OCI-LY7 (cell line): ENCODE measurements around the gene RPA1. TPM values are rescaled to one million over a fixed set of nuclear protein-coding genes. Genes with fewer than 3 reads are reported as not detected.
"Not testable (repeated sequence)": the region's sequence is repeated elsewhere in the genome, so short reads cannot be mapped to it uniquely, and the experiment has no call there.

Experiments
- BruUV-seq: library from RNA; stranded (reverse); fragments of 400-500 nt; replicated peaks from 2 replicates; lab custom pipeline; 2021; lab: Mats Ljungman, UMichigan
- CTCF ChIA-PET: fragments of 300-600 bp; sonication (Branson Sonifier 250); formaldehyde crosslinking; loops from one replicate; lab custom pipeline; 2022; ENCODE audit warnings: antibody characterized with exemption; ENCODE audit not compliant: unreplicated experiment; lab: Charles Lee
- POLR2A ChIA-PET: fragments of 300-600 bp; sonication (Branson Sonifier 250); formaldehyde crosslinking; loops from one replicate; lab custom pipeline; 2022; ENCODE audit warnings: antibody characterized with exemption; lab: Charles Lee
- DNase-seq: peaks from one replicate; pipeline ENCODE4 v3.0.0-alpha.2; 2015; ENCODE audit warnings: low spot score
- H2AFZ ChIP-seq: fragments of 200-600 bp; sonication (generic), shearing (Covaris generic); 2 replicates; pipeline ENCODE4 v1.6.1; 2014; ENCODE audit warnings: mild to moderate bottlenecking, antibody characterized with exemption, low read length, moderate library complexity
- H3K27ac ChIP-seq: fragments of 200-600 bp; sonication (generic); 2 replicates; pipeline ENCODE4 v1.5.1; 2014; ENCODE audit warnings: mixed run types, low read depth, mild to moderate bottlenecking, moderate library complexity, low read length, inconsistent platforms; ENCODE audit not compliant: poor library complexity, severe bottlenecking
- H3K36me3 ChIP-seq: fragments of 200-600 bp; sonication (generic); 2 replicates; pipeline ENCODE4 v1.6.1; 2014; ENCODE audit warnings: mild to moderate bottlenecking, antibody characterized with exemption, low read length, moderate library complexity, mixed read lengths; ENCODE audit not compliant: insufficient read depth
- H3K4me1 ChIP-seq: fragments of 200-600 bp; sonication (generic); 2 replicates; pipeline ENCODE4 v1.5.1; 2014; ENCODE audit warnings: mild to moderate bottlenecking, low read length; ENCODE audit not compliant: insufficient read depth, poor library complexity, severe bottlenecking
- H3K4me2 ChIP-seq: fragments of 200-600 bp; sonication (generic); 2 replicates; pipeline ENCODE4 v1.6.1; 2014; ENCODE audit warnings: mild to moderate bottlenecking, low read length
- H3K4me3 ChIP-seq: fragments of 200-600 bp; sonication (generic); 2 replicates; pipeline ENCODE4 v1.5.1; 2014; ENCODE audit warnings: mild to moderate bottlenecking, low read depth, low read length; ENCODE audit not compliant: poor library complexity, severe bottlenecking
- H3K79me2 ChIP-seq: fragments of 200-600 bp; sonication (generic); 2 replicates; pipeline ENCODE4 v1.6.1; 2016; ENCODE audit warnings: low read depth, mild to moderate bottlenecking, low read length, moderate library complexity, mixed read lengths; ENCODE audit not compliant: insufficient read depth
- H3K9me2 ChIP-seq: fragments of 200-600 bp; sonication (generic); 2 replicates; pipeline ENCODE4 v1.6.1; 2016; ENCODE audit warnings: mild to moderate bottlenecking, low read length, mixed read lengths; ENCODE audit not compliant: insufficient read depth
- H3K9me3 ChIP-seq: fragments of 200-600 bp; sonication (generic); 2 replicates; pipeline ENCODE4 v1.6.1; 2014; ENCODE audit warnings: mild to moderate bottlenecking, mixed run types, low read length, mixed read lengths
- H4K20me1 ChIP-seq: fragments of 200-600 bp; sonication (generic); 2 replicates; pipeline ENCODE4 v1.6.1; 2014; ENCODE audit warnings: mild to moderate bottlenecking, antibody characterized with exemption, low read length, moderate library complexity, mixed read lengths; ENCODE audit not compliant: insufficient read depth
- EZH2phosphoT487 ChIP-seq: fragments of 200-600 bp; sonication (generic); IDR thresholded peaks from 2 replicates; pipeline ENCODE4 v1.6.1; 2018; ENCODE audit warnings: low read depth, borderline replicate concordance, mild to moderate bottlenecking, mixed run types, antibody characterized with exemption, low read length, moderate library complexity, mixed read lengths
- intact Hi-C: fragments of 100-400 bp; cut with micrococcal nuclease; formaldehyde crosslinking; loops from one replicate; pipeline ENCODE4 v1.10.0; 2022; ENCODE audit not compliant: unreplicated experiment
- total RNA-seq, 2 experiments: library from RNA; depleted of rRNA in 1 of 2; stranded (reverse); fragments of >200 nt in 1 of 2; shearing (Covaris generic) in 1 of 2; gene quantifications; 2 replicates each; pipeline ENCODE4 v1.2.3, GENCODE V29; 2014 to 2022
- TF ChIP-seq, protein P1 (sequence below): fragments of 200-600 bp; sonication (generic); conservative IDR thresholded peaks from 2 replicates; pipeline ENCODE4 v1.5.1; 2014; ENCODE audit warnings: mild to moderate bottlenecking, antibody characterized with exemption, low read length, moderate library complexity, mixed read lengths

The RPA1 gene
- total RNA-seq, 2 experiments from 2014 or later: 55.5 to 184 TPM

DNA sequence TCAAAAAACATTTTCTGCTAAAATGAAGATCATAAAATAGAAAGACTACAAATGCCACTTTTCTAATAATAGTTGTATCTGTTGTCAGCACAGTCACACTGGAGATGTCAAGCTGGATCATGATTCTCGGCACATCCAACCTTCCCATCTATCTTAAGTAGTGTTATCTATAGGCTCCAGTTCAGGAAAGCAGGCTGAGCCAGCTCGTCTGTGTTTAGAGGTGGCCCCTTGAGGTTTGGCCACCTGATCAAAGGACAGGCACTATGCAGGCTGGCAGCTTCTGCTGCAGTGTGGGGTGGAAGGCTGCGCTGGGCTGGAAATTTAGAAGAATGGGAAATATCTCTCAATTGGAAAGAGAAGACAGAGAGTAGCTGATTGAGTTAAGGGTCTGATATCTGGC is 32.5 kb upstream of the RPA1 start:
- no peak for DNase-seq
- H3K4me3 ChIP-seq: no peak overlapping the region
- H3K9me2 ChIP-seq: no peaks in the 10 kb centered on the region
- H3K27ac ChIP-seq: no peak overlapping the region
- BruUV-seq: no TSS peak
- no peak overlapping the region for H3K4me2 ChIP-seq
- H3K36me3 ChIP-seq: peaks cover 51% of the 10 kb centered on the region
- H3K4me1 ChIP-seq: no peaks in the 10 kb centered on the region
- TF ChIP-seq, protein P1, sequence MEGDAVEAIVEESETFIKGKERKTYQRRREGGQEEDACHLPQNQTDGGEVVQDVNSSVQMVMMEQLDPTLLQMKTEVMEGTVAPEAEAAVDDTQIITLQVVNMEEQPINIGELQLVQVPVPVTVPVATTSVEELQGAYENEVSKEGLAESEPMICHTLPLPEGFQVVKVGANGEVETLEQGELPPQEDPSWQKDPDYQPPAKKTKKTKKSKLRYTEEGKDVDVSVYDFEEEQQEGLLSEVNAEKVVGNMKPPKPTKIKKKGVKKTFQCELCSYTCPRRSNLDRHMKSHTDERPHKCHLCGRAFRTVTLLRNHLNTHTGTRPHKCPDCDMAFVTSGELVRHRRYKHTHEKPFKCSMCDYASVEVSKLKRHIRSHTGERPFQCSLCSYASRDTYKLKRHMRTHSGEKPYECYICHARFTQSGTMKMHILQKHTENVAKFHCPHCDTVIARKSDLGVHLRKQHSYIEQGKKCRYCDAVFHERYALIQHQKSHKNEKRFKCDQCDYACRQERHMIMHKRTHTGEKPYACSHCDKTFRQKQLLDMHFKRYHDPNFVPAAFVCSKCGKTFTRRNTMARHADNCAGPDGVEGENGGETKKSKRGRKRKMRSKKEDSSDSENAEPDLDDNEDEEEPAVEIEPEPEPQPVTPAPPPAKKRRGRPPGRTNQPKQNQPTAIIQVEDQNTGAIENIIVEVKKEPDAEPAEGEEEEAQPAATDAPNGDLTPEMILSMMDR: no peak
- no peak for TF ChIP-seq EZH2phosphoT487
- CTCF ChIA-PET: no interaction called here
- H2AFZ ChIP-seq: no peak overlapping the region
- no peaks in the 10 kb centered on the region for H4K20me1 ChIP-seq
- H3K9me3 ChIP-seq: no peaks in the 10 kb centered on the region
- POLR2A ChIA-PET: no interaction called here
- intact Hi-C loops: no loop called here
- H3K79me2 ChIP-seq: peaks cover 10% of the 10 kb centered on the region; the same call in 1 of the 2 replicates

- H3K4me1 ChIP-seq, POLR2A ChIA-PET, BruUV-seq, H4K20me1 ChIP-seq, H3K27ac ChIP-seq, H3K4me2 ChIP-seq, H2AFZ ChIP-seq, DNase-seq, H3K9me3 ChIP-seq, H3K4me3 ChIP-seq, CTCF ChIA-PET, intact Hi-C loops, H3K9me2 ChIP-seq: not testable (repeated sequence)
- H3K79me2 ChIP-seq: peaks cover 10% of the 10 kb centered on the region; the same call in 1 of the 2 replicates
- H3K36me3 ChIP-seq: peaks cover 53% of the 10 kb centered on the region
Measured at GRCh38 chr17:1797846-1798245, 32.0 kb upstream of the RPA1 start.

GRCh38 chr17:1800240-1800639 is 29.6 kb upstream of the RPA1 start:
- H4K20me1 ChIP-seq: no peaks in the 10 kb centered on the region
- H3K9me3 ChIP-seq: no peaks in the 10 kb centered on the region
- H3K36me3 ChIP-seq: peaks cover 53% of the 10 kb centered on the region
- no peaks in the 10 kb centered on the region for H3K4me1 ChIP-seq
- ChIA-PET CTCF (no interaction called here), POLR2A (no interaction called here)
- H3K9me2 ChIP-seq: no peaks in the 10 kb centered on the region
- no peak for DNase-seq
- BruUV-seq: no TSS peak
- H3K4me3 ChIP-seq: no peak overlapping the region
- no peak overlapping the region for H3K4me2 ChIP-seq
- no peak for TF ChIP-seq EZH2phosphoT487
- no peak overlapping the region for H3K27ac ChIP-seq
- intact Hi-C loops: no loop called here
- H2AFZ ChIP-seq: no peak overlapping the region
- H3K79me2 ChIP-seq: peaks cover 5% of the 10 kb centered on the region; the same call in 1 of the 2 replicates

DNA sequence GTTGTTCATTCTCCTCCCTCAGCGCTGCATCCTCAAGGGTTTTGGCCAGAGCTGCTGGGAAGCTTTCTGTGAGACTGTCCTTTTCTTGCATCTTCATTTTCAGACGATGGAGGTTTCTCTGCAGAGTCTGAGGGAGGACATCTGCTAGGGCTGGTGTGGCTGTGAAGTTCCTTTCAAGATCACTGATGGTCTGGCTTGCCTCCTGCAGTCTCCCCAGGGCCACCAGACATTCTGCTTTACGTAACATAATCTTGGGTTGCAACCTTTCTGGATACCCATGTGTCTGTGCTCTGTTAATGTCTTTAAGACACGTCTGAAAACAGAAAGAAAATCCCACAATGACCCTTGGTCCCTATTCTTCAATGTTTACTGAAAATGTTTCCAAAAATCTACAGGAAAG is 29.1 kb upstream of the RPA1 start:
- no peak overlapping the region for H3K27ac ChIP-seq
- H3K9me3 ChIP-seq: no peaks in the 10 kb centered on the region
- POLR2A ChIA-PET: no interaction called here
- intact Hi-C loops: no loop called here
- H3K36me3 ChIP-seq: peaks cover 53% of the 10 kb centered on the region
- no peak overlapping the region for H3K4me3 ChIP-seq
- H3K79me2 ChIP-seq: peaks cover 5% of the 10 kb centered on the region; the same call in 1 of the 2 replicates
- H4K20me1 ChIP-seq: no peaks in the 10 kb centered on the region
- BruUV-seq: no TSS peak
- H3K9me2 ChIP-seq: no peaks in the 10 kb centered on the region
- CTCF ChIA-PET: no interaction called here
- TF ChIP-seq, protein P1: no peak
- TF ChIP-seq EZH2phosphoT487: no peak
- DNase-seq: no peak
- H2AFZ ChIP-seq: no peak overlapping the region
- no peaks in the 10 kb centered on the region for H3K4me1 ChIP-seq
- no peak overlapping the region for H3K4me2 ChIP-seq
